Body of pancreas (tissue), 4 donors: ENCODE measurements around the gene KCTD3.

Experiments used
- POLR2A ChIP-seq, 3 donors: fragments of 450-650 bp; IDR thresholded peaks; one replicate each; pipeline ENCODE4 v1.6.1; 2016; ENCODE audit warnings: antibody characterized with exemption in 3 of 3, mild to moderate bottlenecking in 2 of 3
- TF ChIP-seq, protein P1 (sequence below), 7 experiments: fragments of 450-650 bp in 4 of 7; fragments of 200-600 bp in 3 of 7; sonication (generic) in 3 of 7; IDR thresholded peaks; one replicate each; pipeline ENCODE4 v1.5.1; 2016 to 2019; ENCODE audit warnings: antibody characterized with exemption in 7 of 7

DNA sequence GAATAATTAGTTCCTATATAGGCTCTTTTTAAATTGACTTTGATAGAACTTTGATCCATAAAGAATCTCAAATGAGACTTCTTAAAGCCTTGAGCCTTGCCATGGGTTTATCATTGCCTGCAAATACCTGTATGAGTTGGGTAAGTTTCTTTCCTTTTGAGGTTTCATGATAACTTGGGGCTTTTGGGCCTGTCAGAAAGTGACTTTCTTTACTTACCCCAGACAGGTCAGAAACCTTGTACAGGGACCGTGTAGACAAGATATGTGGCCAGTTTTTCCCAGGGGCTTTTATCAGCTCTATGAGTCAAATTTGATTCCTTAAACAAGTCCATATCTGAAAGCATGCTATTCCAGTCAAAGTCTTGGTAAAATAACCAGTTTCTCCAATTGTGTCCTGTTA lies 17.3 kb downstream of the KCTD3 start:
- TF ChIP-seq, protein P1, sequence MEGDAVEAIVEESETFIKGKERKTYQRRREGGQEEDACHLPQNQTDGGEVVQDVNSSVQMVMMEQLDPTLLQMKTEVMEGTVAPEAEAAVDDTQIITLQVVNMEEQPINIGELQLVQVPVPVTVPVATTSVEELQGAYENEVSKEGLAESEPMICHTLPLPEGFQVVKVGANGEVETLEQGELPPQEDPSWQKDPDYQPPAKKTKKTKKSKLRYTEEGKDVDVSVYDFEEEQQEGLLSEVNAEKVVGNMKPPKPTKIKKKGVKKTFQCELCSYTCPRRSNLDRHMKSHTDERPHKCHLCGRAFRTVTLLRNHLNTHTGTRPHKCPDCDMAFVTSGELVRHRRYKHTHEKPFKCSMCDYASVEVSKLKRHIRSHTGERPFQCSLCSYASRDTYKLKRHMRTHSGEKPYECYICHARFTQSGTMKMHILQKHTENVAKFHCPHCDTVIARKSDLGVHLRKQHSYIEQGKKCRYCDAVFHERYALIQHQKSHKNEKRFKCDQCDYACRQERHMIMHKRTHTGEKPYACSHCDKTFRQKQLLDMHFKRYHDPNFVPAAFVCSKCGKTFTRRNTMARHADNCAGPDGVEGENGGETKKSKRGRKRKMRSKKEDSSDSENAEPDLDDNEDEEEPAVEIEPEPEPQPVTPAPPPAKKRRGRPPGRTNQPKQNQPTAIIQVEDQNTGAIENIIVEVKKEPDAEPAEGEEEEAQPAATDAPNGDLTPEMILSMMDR (IDR thresholded peaks at IDR 0.05) = no peak
- no peak for TF ChIP-seq POLR2A (IDR thresholded peaks at IDR 0.05)
